Duodenal mucosa (tissue), 2 donors: ENCODE data around the gene PLIN3.
"Not testable (repeated sequence)": the region's sequence is repeated elsewhere in the genome, so short reads cannot be mapped to it uniquely, and the experiment has no call there.

Experiments
- H3K27ac ChIP-seq: one replicate; pipeline ENCODE4 v1.7.0; 2013; ENCODE audit warnings: low read depth, low read length
- H3K27me3 ChIP-seq, 2 donors: one replicate each; pipeline ENCODE4 v1.7.0; 2013; ENCODE audit warnings: low read length in 2 of 2, control low read depth in 1 of 2; ENCODE audit not compliant: insufficient read depth in 2 of 2, control insufficient read depth in 1 of 2
- H3K36me3 ChIP-seq, 2 donors: one replicate each; pipeline ENCODE4 v1.7.0; 2013; ENCODE audit warnings: low read length in 2 of 2, control low read depth in 1 of 2; ENCODE audit not compliant: insufficient read depth in 2 of 2, control insufficient read depth in 1 of 2
- H3K4me1 ChIP-seq, 2 donors: one replicate each; pipeline ENCODE4 v1.7.0; 2013; ENCODE audit warnings: low read length in 2 of 2, control low read depth in 1 of 2; ENCODE audit not compliant: insufficient read depth in 2 of 2, control insufficient read depth in 1 of 2
- H3K4me3 ChIP-seq, 2 donors: one replicate each; pipeline ENCODE4 v1.7.0; 2013; ENCODE audit warnings: low read length in 2 of 2, low read depth in 1 of 2
- H3K9ac ChIP-seq, 2 donors: one replicate each; pipeline ENCODE4 v1.7.0; 2013; ENCODE audit warnings: low read length in 2 of 2, low read depth in 1 of 2
- H3K9me3 ChIP-seq, 2 donors: one replicate each; pipeline ENCODE4 v1.7.0; 2013; ENCODE audit warnings: low read length in 2 of 2, control low read depth in 1 of 2; ENCODE audit not compliant: control insufficient read depth in 1 of 2

Gene PLIN3

GRCh38 chr19:4815426-4816201 lies 51.9 kb downstream of the PLIN3 start:
- peaks cover 9 to 13% of the 10 kb centered on the region in 2 donors for H3K4me1 ChIP-seq
- no peak overlapping the region for H3K27ac ChIP-seq
- H3K36me3 ChIP-seq, result peaks cover 0 to 30% of the 10 kb centered on the region in 2 donors
- H3K9me3 ChIP-seq, result no peaks in the 10 kb centered on the region
- peak overlapping the region in 1 of 2 donors; percentile 21 for H3K9ac ChIP-seq
- no peaks in the 10 kb centered on the region for H3K27me3 ChIP-seq
- peak overlapping the region; percentile 51 to 64 for H3K4me3 ChIP-seq

- peaks cover 9 to 13% of the 10 kb centered on the region in 2 donors for H3K4me1 ChIP-seq
- H3K4me3 ChIP-seq, result peak overlapping the region; percentile 51 to 64
- H3K9ac ChIP-seq, result no peak overlapping the region
- H3K36me3 ChIP-seq, result peaks cover 0 to 30% of the 10 kb centered on the region in 2 donors
- no peak overlapping the region for H3K27ac ChIP-seq
- H3K27me3 ChIP-seq, result no peaks in the 10 kb centered on the region
- H3K9me3 ChIP-seq, result no peaks in the 10 kb centered on the region
Observed at GRCh38 chr19:4814625-4815425, 52.6 kb downstream of the PLIN3 start.

- Histone ChIP-seq H3K9ac (no peak overlapping the region), H3K27ac (no peak overlapping the region), H3K36me3 (peaks cover 0 to 1% of the 10 kb centered on the region in 2 donors), H3K9me3 (no peaks in the 10 kb centered on the region), H3K4me3 (no peak overlapping the region), H3K4me1 (peaks cover 9 to 13% of the 10 kb centered on the region in 2 donors), H3K27me3 (no peaks in the 10 kb centered on the region)
Observed at GRCh38 chr19:4811328-4812131, 55.9 kb downstream of the PLIN3 start.

GRCh38 chr19:4807188-4807587 lies 60.3 kb downstream of the PLIN3 start:
- no peak overlapping the region for H3K4me3 ChIP-seq
- no peak overlapping the region for H3K27ac ChIP-seq
- H3K36me3 ChIP-seq, result no peaks in the 10 kb centered on the region
- no peaks in the 10 kb centered on the region for H3K9me3 ChIP-seq
- no peaks in the 10 kb centered on the region for H3K27me3 ChIP-seq
- no peak overlapping the region for H3K9ac ChIP-seq
- peaks cover 0 to 2% of the 10 kb centered on the region in 2 donors for H3K4me1 ChIP-seq

GRCh38 chr19:4806384-4806783 lies 61.1 kb downstream of the PLIN3 start:
- H3K27ac ChIP-seq, result no peak overlapping the region
- no peaks in the 10 kb centered on the region for H3K9me3 ChIP-seq
- H3K27me3 ChIP-seq, result no peaks in the 10 kb centered on the region
- H3K4me3 ChIP-seq, result no peak overlapping the region
- no peaks in the 10 kb centered on the region for H3K36me3 ChIP-seq
- no peak overlapping the region for H3K9ac ChIP-seq
- H3K4me1 ChIP-seq, result peaks cover 0 to 2% of the 10 kb centered on the region in 2 donors

GRCh38 chr19:4805140-4805539 lies 62.3 kb downstream of the PLIN3 start:
- not testable (repeated sequence) for H3K36me3 ChIP-seq, H3K27me3 ChIP-seq, H3K9me3 ChIP-seq, H3K4me3 ChIP-seq, H3K9ac ChIP-seq, H3K27ac ChIP-seq, H3K4me1 ChIP-seq

GRCh38 chr19:4803736-4804695 lies 63.5 kb downstream of the PLIN3 start:
- peaks cover 0 to 2% of the 10 kb centered on the region in 2 donors for H3K4me1 ChIP-seq
- no peak overlapping the region for H3K9ac ChIP-seq
- no peaks in the 10 kb centered on the region for H3K36me3 ChIP-seq
- H3K4me3 ChIP-seq, result no peak overlapping the region
- H3K27me3 ChIP-seq, result no peaks in the 10 kb centered on the region
- no peak overlapping the region for H3K27ac ChIP-seq
- no peaks in the 10 kb centered on the region for H3K9me3 ChIP-seq

GRCh38 chr19:4802711-4803110 lies 64.8 kb downstream of the PLIN3 start:
- Histone ChIP-seq H3K4me1 (peaks cover 0 to 2% of the 10 kb centered on the region in 2 donors), H3K27ac (no peak overlapping the region), H3K9me3 (no peaks in the 10 kb centered on the region), H3K36me3 (no peaks in the 10 kb centered on the region), H3K9ac (no peak overlapping the region), H3K4me3 (no peak overlapping the region), H3K27me3 (no peaks in the 10 kb centered on the region)

GRCh38 chr19:4801085-4801619 lies 66.3 kb downstream of the PLIN3 start:
- H3K9ac ChIP-seq, result no peak overlapping the region
- peaks cover 0 to 2% of the 10 kb centered on the region in 2 donors for H3K4me1 ChIP-seq
- peaks cover 8% of the 10 kb centered on the region in 2 donors for H3K36me3 ChIP-seq
- no peak overlapping the region for H3K4me3 ChIP-seq
- H3K27ac ChIP-seq, result no peak overlapping the region
- no peaks in the 10 kb centered on the region for H3K9me3 ChIP-seq
- H3K27me3 ChIP-seq, result no peaks in the 10 kb centered on the region
